Muscle of leg (tissue), 11 donors: ENCODE measurements around the gene VILL. TPM values are rescaled to one million over a fixed set of nuclear protein-coding genes. Genes with fewer than 3 reads are reported as not detected.

ENCODE experiments used
- DNase-seq: peaks from one replicate; pipeline ENCODE4 v3.0.0; 2013
- H3K27ac ChIP-seq: one replicate; pipeline ENCODE4 v1.5.1; 2013; ENCODE audit warnings: mild to moderate bottlenecking, low read length, control low read depth
- H3K27me3 ChIP-seq: one replicate; pipeline ENCODE4 v1.6.1; 2013; ENCODE audit warnings: low read length; ENCODE audit not compliant: control insufficient read depth, insufficient read depth
- H3K36me3 ChIP-seq: one replicate; pipeline ENCODE4 v1.6.1; 2013; ENCODE audit warnings: low read length; ENCODE audit not compliant: control insufficient read depth, insufficient read depth
- H3K4me1 ChIP-seq: one replicate; pipeline ENCODE4 v1.6.1; 2013; ENCODE audit warnings: low read length; ENCODE audit not compliant: control insufficient read depth, insufficient read depth
- H3K4me3 ChIP-seq: one replicate; pipeline ENCODE4 v1.5.1; 2013; ENCODE audit warnings: low read length, control low read depth
- H3K9me3 ChIP-seq: replicated peaks from 2 replicates; pipeline ENCODE4 v1.6.1; 2013; ENCODE audit warnings: low read depth, low read length; ENCODE audit not compliant: control insufficient read depth
- WGBS: methylation state at CpG from one replicate; pipeline ENCODE4 v1.1.5; 2013; ENCODE audit warnings: missing lambda C conversion rate; ENCODE audit not compliant: insufficient coverage; 5-methylcytosine and 5-hydroxymethylcytosine counted together
- polyA plus RNA-seq, 8 donors: library from polyadenylated mRNA; unstranded; fragments of 120-200 nt; gene quantifications; one replicate each; pipeline versions ENCODE4 v1.2.1 to v1.2.3, GENCODE V29; 2013; ENCODE audit warnings: inconsistent platforms in 1 of 8, low replicate concordance in 1 of 8; ENCODE audit not compliant: insufficient read length in 8 of 8, insufficient read depth in 1 of 8
- total RNA-seq: library from RNA; stranded (reverse); fragments of 120-200 nt; gene quantifications from one replicate; pipeline ENCODE4 v1.2.4, GENCODE V29; 2013

VILL gene
- total and polyA plus RNA-seq, 9 donors = 3.7 to 10.4 (median 7.2) TPM

GRCh38 chr3:37963016-37963415 lies 27.6 kb upstream of the VILL start:
- peaks cover 10% of the 10 kb centered on the region for H3K4me1 ChIP-seq
- peaks cover 12% of the 10 kb centered on the region for H3K36me3 ChIP-seq
- no peak overlapping the region for H3K4me3 ChIP-seq
- peak; percentile 75 for DNase-seq
- H3K27ac ChIP-seq = peak overlapping the region; percentile 67
- no CpG with 5 or more reads among the region's 5 CpGs for WGBS
- H3K27me3 ChIP-seq = no peaks in the 10 kb centered on the region
- no peaks in the 10 kb centered on the region for H3K9me3 ChIP-seq

- no peaks in the 10 kb centered on the region for H3K27me3 ChIP-seq
- H3K4me1 ChIP-seq = peaks cover 16% of the 10 kb centered on the region
- H3K27ac ChIP-seq = no peak overlapping the region
- H3K4me3 ChIP-seq = no peak overlapping the region
- H3K36me3 ChIP-seq = peaks cover 10% of the 10 kb centered on the region
- no peaks in the 10 kb centered on the region for H3K9me3 ChIP-seq
- DNase-seq = no peak
- WGBS = no CpG with 5 or more reads among the region's 3 CpGs
Observed at GRCh38 chr3:37963635-37964034, 27.0 kb upstream of the VILL start.

GRCh38 chr3:37964146-37964545 lies 26.4 kb upstream of the VILL start:
- no CpG with 5 or more reads among the region's 3 CpGs for WGBS
- H3K36me3 ChIP-seq = peaks cover 6% of the 10 kb centered on the region
- H3K4me3 ChIP-seq = no peak overlapping the region
- H3K27me3 ChIP-seq = no peaks in the 10 kb centered on the region
- no peak overlapping the region for H3K27ac ChIP-seq
- H3K9me3 ChIP-seq = no peaks in the 10 kb centered on the region
- DNase-seq = no peak
- H3K4me1 ChIP-seq = peaks cover 21% of the 10 kb centered on the region

- Histone ChIP-seq H3K36me3 (peaks cover 6% of the 10 kb centered on the region), H3K27ac (no peak overlapping the region), H3K4me3 (no peak overlapping the region), H3K27me3 (no peaks in the 10 kb centered on the region), H3K4me1 (peaks cover 27% of the 10 kb centered on the region), H3K9me3 (no peaks in the 10 kb centered on the region)
- no peak for DNase-seq
- WGBS = 80% methylated on average over 1 of the region's 1 CpG
Observed at GRCh38 chr3:37964716-37965115, 25.9 kb upstream of the VILL start.

- 31% methylated on average over 5 of the region's 7 CpGs for WGBS
- peak; percentile 64 for DNase-seq
- Histone ChIP-seq H3K27ac (peak overlapping the region; percentile 17), H3K9me3 (no peaks in the 10 kb centered on the region), H3K36me3 (peaks cover 17% of the 10 kb centered on the region), H3K27me3 (no peaks in the 10 kb centered on the region), H3K4me3 (no peak overlapping the region), H3K4me1 (peaks cover 28% of the 10 kb centered on the region)
Observed at GRCh38 chr3:37967260-37967881, 23.2 kb upstream of the VILL start.

- no peak overlapping the region for H3K4me3 ChIP-seq
- DNase-seq = no peak
- 76% methylated on average over 4 of the region's 9 CpGs for WGBS
- H3K27ac ChIP-seq = peak overlapping the region; percentile 88
- H3K36me3 ChIP-seq = peaks cover 22% of the 10 kb centered on the region
- H3K4me1 ChIP-seq = peaks cover 24% of the 10 kb centered on the region
- no peaks in the 10 kb centered on the region for H3K27me3 ChIP-seq
- no peaks in the 10 kb centered on the region for H3K9me3 ChIP-seq
Observed at GRCh38 chr3:37968199-37968598, 22.4 kb upstream of the VILL start.

GRCh38 chr3:37968813-37969595 lies 21.6 kb upstream of the VILL start:
- H3K4me1 ChIP-seq = peaks cover 31% of the 10 kb centered on the region
- no peaks in the 10 kb centered on the region for H3K27me3 ChIP-seq
- WGBS = 71% methylated on average over 12 of the region's 15 CpGs
- no peak overlapping the region for H3K4me3 ChIP-seq
- H3K36me3 ChIP-seq = peaks cover 26% of the 10 kb centered on the region
- peak overlapping the region; percentile 88 for H3K27ac ChIP-seq
- H3K9me3 ChIP-seq = no peaks in the 10 kb centered on the region
- DNase-seq = peak; percentile 80

GRCh38 chr3:37969596-37970100 lies 20.9 kb upstream of the VILL start:
- 68% methylated on average over 6 of the region's 7 CpGs for WGBS
- Histone ChIP-seq H3K27ac (peak overlapping the region; percentile 88), H3K9me3 (no peaks in the 10 kb centered on the region), H3K4me3 (no peak overlapping the region), H3K36me3 (peaks cover 29% of the 10 kb centered on the region), H3K27me3 (no peaks in the 10 kb centered on the region), H3K4me1 (peaks cover 38% of the 10 kb centered on the region)
- peak; percentile 79 for DNase-seq

GRCh38 chr3:37970802-37971201 lies 19.8 kb upstream of the VILL start:
- H3K27me3 ChIP-seq = no peaks in the 10 kb centered on the region
- H3K4me1 ChIP-seq = peaks cover 42% of the 10 kb centered on the region
- H3K36me3 ChIP-seq = peaks cover 28% of the 10 kb centered on the region
- DNase-seq = no peak
- no peak overlapping the region for H3K4me3 ChIP-seq
- H3K9me3 ChIP-seq = no peaks in the 10 kb centered on the region
- no peak overlapping the region for H3K27ac ChIP-seq
- 93% methylated on average over 4 of the region's 5 CpGs for WGBS

GRCh38 chr3:37971467-37971866 lies 19.1 kb upstream of the VILL start:
- no peaks in the 10 kb centered on the region for H3K9me3 ChIP-seq
- H3K4me1 ChIP-seq = peaks cover 42% of the 10 kb centered on the region
- peaks cover 35% of the 10 kb centered on the region for H3K36me3 ChIP-seq
- no peaks in the 10 kb centered on the region for H3K27me3 ChIP-seq
- H3K27ac ChIP-seq = no peak overlapping the region
- no peak overlapping the region for H3K4me3 ChIP-seq
- DNase-seq = no peak
